Activated CD4-positive, alpha-beta T cell treated with anti-CD3 and anti-CD28 coated beads, Interleukin-2, amount 10 ng/mL, durations not matched to agents 24 days and 14 days (primary cell): ENCODE data around the gene SATB2. TPM values are rescaled to one million over a fixed set of nuclear protein-coding genes. Genes with fewer than 3 reads are reported as not detected.
A peak's percentile ranks its signal among the peaks of the same experiment; 100 is the strongest.

Experiments
- DNase-seq: peaks from one replicate; pipeline ENCODE4 v3.0.0; 2022
- H3K27ac Mint-ChIP-seq: one replicate; pipeline ENCODE4 v1.8.0; 2022; ENCODE audit warnings: mild to moderate bottlenecking, mixed read lengths
- H3K27me3 Mint-ChIP-seq: one replicate; pipeline ENCODE4 v1.8.0; 2022; ENCODE audit warnings: mixed read lengths
- H3K36me3 Mint-ChIP-seq: one replicate; pipeline ENCODE4 v1.8.0; 2022; ENCODE audit warnings: low read depth, mild to moderate bottlenecking, mixed read lengths
- H3K4me1 Mint-ChIP-seq: one replicate; pipeline ENCODE4 v1.8.0; 2021; ENCODE audit warnings: mixed read lengths
- H3K4me3 Mint-ChIP-seq: one replicate; pipeline ENCODE4 v1.8.0; 2022; ENCODE audit warnings: mild to moderate bottlenecking, moderate library complexity, mixed read lengths
- H3K9me3 Mint-ChIP-seq: one replicate; pipeline ENCODE4 v1.8.0; 2021; ENCODE audit warnings: mixed read lengths
- intact Hi-C: fragments of 100-400 bp; cut with micrococcal nuclease; formaldehyde crosslinking; loops from one replicate; pipeline ENCODE4 v1.15.1; 2023
- total RNA-seq: library from RNA; stranded (reverse); gene quantifications from 2 replicates; pipeline ENCODE4 v1.2.3, GENCODE V29; 2022

The SATB2 gene
- total RNA-seq, 1 donor from 2014 or later = not detected

DNA sequence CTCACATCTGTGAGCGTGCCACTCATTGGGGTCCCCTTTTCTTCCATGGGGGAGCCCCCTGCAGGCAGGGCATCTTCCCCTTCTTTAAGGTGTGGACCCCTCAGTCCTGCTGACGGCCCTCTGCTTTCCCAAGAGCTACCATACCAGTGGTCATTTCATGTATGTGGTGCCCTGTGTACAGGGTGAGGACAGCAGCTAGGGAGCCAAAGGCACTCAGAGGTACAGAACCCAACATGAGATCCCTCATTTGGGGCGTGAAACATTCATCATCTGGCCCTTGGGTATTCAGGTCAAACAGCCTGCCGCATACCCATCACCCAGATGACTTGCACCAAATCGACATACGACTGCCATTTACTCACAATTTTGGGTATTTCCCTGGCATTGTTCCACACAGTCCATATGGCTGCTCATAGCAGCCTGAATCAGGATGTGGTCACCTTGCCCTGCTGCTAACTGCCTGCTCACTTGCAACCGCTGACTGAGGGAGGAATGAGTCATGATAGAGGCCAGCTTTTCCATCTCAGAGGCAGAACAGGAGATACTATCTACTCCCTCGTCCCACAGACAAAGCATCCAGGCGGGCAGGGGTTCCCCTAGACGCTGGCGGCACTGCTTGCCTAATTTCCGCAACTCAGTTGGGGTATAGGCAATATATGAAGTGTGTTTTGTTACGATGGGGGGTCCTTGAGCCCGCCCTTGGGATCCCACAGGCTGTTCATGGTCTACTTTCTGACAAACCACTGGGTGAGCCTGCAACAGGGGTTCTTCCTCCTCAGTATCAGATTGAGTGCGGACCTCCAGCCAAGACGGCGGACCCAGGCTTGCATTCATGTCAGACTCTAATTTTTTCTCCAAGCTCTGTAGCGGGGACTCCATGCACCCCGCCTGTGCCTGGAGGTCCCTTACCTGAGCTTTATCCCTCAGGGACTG, 228.6 kb downstream of the SATB2 start:
- Mint-ChIP-seq H3K4me1 (no peaks in the 10 kb centered on the region), H3K27ac (no peak overlapping the region), H3K36me3 (no peaks in the 10 kb centered on the region), H3K9me3 (peaks cover 3% of the 10 kb centered on the region), H3K27me3 (peaks cover 2% of the 10 kb centered on the region), H3K4me3 (no peak overlapping the region)
- peak; percentile 67 for DNase-seq
- intact Hi-C loops = no loop called here

DNA sequence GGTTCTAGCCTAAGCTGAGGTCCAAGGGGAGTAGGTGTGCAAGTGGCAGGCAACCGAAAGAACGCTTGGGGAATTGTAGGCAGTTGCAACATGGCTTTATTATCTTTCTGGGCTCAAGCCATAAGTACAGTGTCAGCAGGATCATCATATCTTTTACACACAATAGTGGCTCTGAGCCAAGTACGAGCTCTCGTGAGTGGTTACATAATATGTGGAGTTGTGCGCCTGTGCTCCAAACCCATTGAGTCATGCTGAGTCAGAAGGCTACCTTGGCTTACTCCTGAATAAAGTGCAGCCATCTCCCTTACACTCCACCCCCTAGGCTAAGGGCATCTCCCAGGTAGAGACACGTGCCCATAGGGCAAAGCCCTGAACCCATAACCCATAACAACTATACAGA, 233.9 kb downstream of the SATB2 start:
- no peaks in the 10 kb centered on the region for H3K27me3 Mint-ChIP-seq
- H3K36me3 Mint-ChIP-seq = no peaks in the 10 kb centered on the region
- H3K9me3 Mint-ChIP-seq = no peaks in the 10 kb centered on the region
- no peak overlapping the region for H3K27ac Mint-ChIP-seq
- no peak overlapping the region for H3K4me3 Mint-ChIP-seq
- intact Hi-C loops = no loop called here
- H3K4me1 Mint-ChIP-seq = no peaks in the 10 kb centered on the region
- DNase-seq = no peak

- DNase-seq = no peak
- no peaks in the 10 kb centered on the region for H3K36me3 Mint-ChIP-seq
- H3K4me1 Mint-ChIP-seq = no peaks in the 10 kb centered on the region
- no peaks in the 10 kb centered on the region for H3K27me3 Mint-ChIP-seq
- no peak overlapping the region for H3K4me3 Mint-ChIP-seq
- H3K27ac Mint-ChIP-seq = no peak overlapping the region
- H3K9me3 Mint-ChIP-seq = no peaks in the 10 kb centered on the region
- intact Hi-C loops = no loop called here
Observed at GRCh38 chr2:199220920-199221319, 236.8 kb downstream of the SATB2 start.

DNA sequence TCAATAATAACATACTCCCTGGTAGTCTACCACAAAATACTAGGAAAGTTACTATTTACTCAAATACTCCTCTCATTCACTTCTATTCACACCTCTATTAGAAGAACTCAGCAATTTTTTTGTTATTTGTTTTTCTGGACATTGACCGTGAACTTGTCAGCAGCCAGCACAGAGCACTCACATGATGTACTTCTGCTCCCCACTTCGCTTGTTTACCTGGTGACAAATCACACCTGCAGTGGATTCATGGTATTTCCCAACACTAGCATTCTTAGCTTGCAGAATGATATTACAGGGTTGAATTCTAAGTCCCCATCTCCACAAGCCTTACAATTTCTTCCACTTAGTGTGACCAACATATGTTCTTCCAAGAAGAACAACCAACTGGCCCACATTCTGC, 238.2 kb downstream of the SATB2 start:
- Mint-ChIP-seq H3K27me3 (no peaks in the 10 kb centered on the region), H3K9me3 (no peaks in the 10 kb centered on the region), H3K27ac (no peak overlapping the region), H3K36me3 (no peaks in the 10 kb centered on the region), H3K4me3 (no peak overlapping the region), H3K4me1 (no peaks in the 10 kb centered on the region)
- DNase-seq = no peak
- intact Hi-C loops = no loop called here
